Measurements from ENCODE around the gene PIH1D2. TPM values are rescaled to one million over a fixed set of nuclear protein-coding genes. Genes with fewer than 3 reads are reported as not detected.

The PIH1D2 gene
- total and polyA plus RNA-seq, 2 of the 8 experiments (the other 6 are each of a cell fraction or from before 2014, with no cell fraction given) = 0.53 to 0.73 TPM

DNA sequence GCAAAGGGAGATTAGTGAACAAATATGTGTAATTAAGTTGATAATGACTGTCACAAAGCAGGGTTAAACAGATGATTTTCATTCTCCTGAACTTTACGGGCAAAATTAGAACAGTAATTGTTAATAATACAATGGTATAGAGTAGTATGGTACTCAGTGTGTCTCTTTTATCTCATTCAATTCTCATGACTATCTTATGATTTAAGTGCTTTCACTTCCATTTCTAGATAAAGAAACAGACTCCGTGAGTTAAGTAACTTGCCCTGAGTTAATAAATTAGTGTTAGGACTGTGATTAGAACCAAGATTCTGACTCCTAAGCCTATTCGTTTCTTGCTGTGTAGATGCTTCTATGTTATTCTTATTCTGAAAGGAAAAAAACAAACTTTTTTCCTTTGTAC lies 22.0 kb downstream of the PIH1D2 start:
- Histone ChIP-seq H3K79me1 (ENCODE audit: low read depth, low read length) (no peaks in the 10 kb centered on the region), H3K4me1 (replicated peaks in 1 of 4; ENCODE audit: control insufficient read depth in 3 of 4, insufficient read depth in 4 of 4, low read length in 3 of 4) (no peaks in the 10 kb centered on the region), H2AFZ (ENCODE audit: low read length) (no peak overlapping the region), H2AK5ac (ENCODE audit: low read depth, low read length) (no peak overlapping the region), H2BK12ac (ENCODE audit: low read depth, low read length) (no peak overlapping the region), H4K8ac (ENCODE audit: extremely low read depth, insufficient read depth, low read length) (no peak overlapping the region), H3K14ac (ENCODE audit: insufficient read length) (no peak overlapping the region), H2BK20ac (ENCODE audit: low read length) (no peak overlapping the region), H2BK15ac (ENCODE audit: low read length) (no peak overlapping the region), H3K23ac (ENCODE audit: insufficient read length) (no peak overlapping the region), H3K18ac (ENCODE audit: extremely low read depth, low read length) (no peak overlapping the region), H2BK5ac (ENCODE audit: low read depth, low read length) (no peak overlapping the region), H4K20me1 (replicated peaks in 1 of 2; ENCODE audit: control insufficient read depth in 1 of 2, insufficient read depth in 2 of 2, low read length in 2 of 2) (no peaks in the 10 kb centered on the region), H3K27me3 (replicated peaks in 1 of 4; ENCODE audit: control insufficient read depth in 3 of 4, extremely low read depth in 1 of 4, insufficient read depth in 3 of 4, low read length in 3 of 4) (no peaks in the 10 kb centered on the region), H3K56ac (replicated peaks; ENCODE audit: insufficient read length, low read depth, low read length) (no peak overlapping the region), H3K27ac (ENCODE audit: low read depth, low read length) (no peak overlapping the region), H3K4me3 (ENCODE audit: extremely low read depth in 1 of 4, insufficient read depth in 2 of 4, low read depth in 3 of 4, low read length in 4 of 4) (no peak overlapping the region), H3K79me2 (ENCODE audit: control insufficient read depth in 1 of 2, insufficient read depth in 2 of 2, low read length in 2 of 2) (peaks cover 0 to 2% of the 10 kb centered on the region in 2 experiments; a peak in 2 of 4 replicates), H3K4ac (replicated peaks; ENCODE audit: insufficient read length, low read depth, low read length) (no peak overlapping the region), H2BK120ac (replicated peaks; ENCODE audit: low read depth, low read length) (no peak overlapping the region), H4K91ac (replicated peaks; ENCODE audit: insufficient read length, low read length) (no peak overlapping the region), H3K9me3 (ENCODE audit: insufficient read depth in 2 of 2, low read depth in 1 of 2, low read length in 1 of 2) (no peaks in the 10 kb centered on the region), H3K23me2 (ENCODE audit: low read depth, low read length) (no peaks in the 10 kb centered on the region), H3K9ac (replicated peaks in 1 of 4; ENCODE audit: extremely low read depth in 1 of 4, low read depth in 3 of 4, low read length in 3 of 4) (no peak overlapping the region), H4K5ac (ENCODE audit: insufficient read length, low read depth, low read length) (no peak overlapping the region), H3K36me3 (ENCODE audit: control insufficient read depth in 2 of 4, insufficient read depth in 4 of 4, low read length in 3 of 4) (peaks cover 3 to 51% (median 22%) of the 10 kb centered on the region in 4 experiments; a peak in 6 of 8 replicates), H3K4me2 (ENCODE audit: insufficient read depth in 1 of 2, low read depth in 2 of 2, low read length in 2 of 2) (no peak overlapping the region)
- no peak for DNase-seq (ENCODE audit: low read depth in 1 of 2, low spot score in 2 of 2)
- no peak for FAIRE-seq
- ChIA-PET CTCF (ENCODE audit: partially characterized antibody) (interaction anchor here (0.7 kb wide), 1 partner anchor 113 kb away, joined by 3 read pairs; no protein-coding TSS in a partner anchor), POLR2A (ENCODE audit: partially characterized antibody) (interaction anchor here (2.5 kb wide), 1 partner anchor 12 kb away, joined by 8 read pairs; no protein-coding TSS in a partner anchor)
- 84% methylated on average over 3 of the region's 3 CpGs; no CpG with 5 or more reads in 1 of the 2 experiments for WGBS, 2 experiments (ENCODE audit: extremely low coverage in 1 of 2, insufficient coverage in 1 of 2, insufficient read length in 1 of 2, insufficient replicate concordance in 2 of 2, low coverage in 1 of 2, low lambda C conversion rate in 2 of 2, missing lambda C conversion rate in 1 of 2)
- no peak for TF ChIP-seq HDAC6 (IDR thresholded peaks at IDR 0.05; ENCODE audit: low read depth, low read length)
- TF ChIP-seq RFX5 (IDR thresholded peaks at IDR 0.05; ENCODE audit: borderline replicate concordance, low read depth, low read length) = no peak
- TF ChIP-seq FOSL1 (IDR thresholded peaks at IDR 0.05; ENCODE audit: insufficient read depth, low read depth, low read length) = no peak
- TF ChIP-seq ASH2L (IDR thresholded peaks at IDR 0.05; ENCODE audit: low read length) = no peak
- TF ChIP-seq CHD1 (IDR thresholded peaks at IDR 0.05; ENCODE audit: low read depth, low read length) = no peak
- no peak for TF ChIP-seq JUND (IDR thresholded peaks at IDR 0.05; ENCODE audit: low read length)
- TF ChIP-seq CBX5 (IDR thresholded peaks at IDR 0.05; ENCODE audit: low read depth, low read length) = no peak
- TF ChIP-seq, protein P1, sequence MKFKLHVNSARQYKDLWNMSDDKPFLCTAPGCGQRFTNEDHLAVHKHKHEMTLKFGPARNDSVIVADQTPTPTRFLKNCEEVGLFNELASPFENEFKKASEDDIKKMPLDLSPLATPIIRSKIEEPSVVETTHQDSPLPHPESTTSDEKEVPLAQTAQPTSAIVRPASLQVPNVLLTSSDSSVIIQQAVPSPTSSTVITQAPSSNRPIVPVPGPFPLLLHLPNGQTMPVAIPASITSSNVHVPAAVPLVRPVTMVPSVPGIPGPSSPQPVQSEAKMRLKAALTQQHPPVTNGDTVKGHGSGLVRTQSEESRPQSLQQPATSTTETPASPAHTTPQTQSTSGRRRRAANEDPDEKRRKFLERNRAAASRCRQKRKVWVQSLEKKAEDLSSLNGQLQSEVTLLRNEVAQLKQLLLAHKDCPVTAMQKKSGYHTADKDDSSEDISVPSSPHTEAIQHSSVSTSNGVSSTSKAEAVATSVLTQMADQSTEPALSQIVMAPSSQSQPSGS (IDR thresholded peaks at IDR 0.05; ENCODE audit: low read length) = no peak
- no peak for TF ChIP-seq POLR2AphosphoS5 (IDR thresholded peaks at IDR 0.05; ENCODE audit: low read depth, low read length)
- TF ChIP-seq, protein P2, sequence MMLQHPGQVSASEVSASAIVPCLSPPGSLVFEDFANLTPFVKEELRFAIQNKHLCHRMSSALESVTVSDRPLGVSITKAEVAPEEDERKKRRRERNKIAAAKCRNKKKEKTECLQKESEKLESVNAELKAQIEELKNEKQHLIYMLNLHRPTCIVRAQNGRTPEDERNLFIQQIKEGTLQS (IDR thresholded peaks at IDR 0.05; ENCODE audit: insufficient read depth, low read depth, low read length) = no peak
- TF ChIP-seq SUZ12 (IDR thresholded peaks at IDR 0.05; ENCODE audit: low read length) = no peak
- TF ChIP-seq CREB1 (IDR thresholded peaks at IDR 0.05) = no peak
- no peak for TF ChIP-seq KDM4A (IDR thresholded peaks at IDR 0.05; ENCODE audit: low read depth, low read length, severe bottlenecking)

Measured in H1 (cell line).